Measurements from ENCODE around the gene PKD1.

The PKD1 gene

DNA sequence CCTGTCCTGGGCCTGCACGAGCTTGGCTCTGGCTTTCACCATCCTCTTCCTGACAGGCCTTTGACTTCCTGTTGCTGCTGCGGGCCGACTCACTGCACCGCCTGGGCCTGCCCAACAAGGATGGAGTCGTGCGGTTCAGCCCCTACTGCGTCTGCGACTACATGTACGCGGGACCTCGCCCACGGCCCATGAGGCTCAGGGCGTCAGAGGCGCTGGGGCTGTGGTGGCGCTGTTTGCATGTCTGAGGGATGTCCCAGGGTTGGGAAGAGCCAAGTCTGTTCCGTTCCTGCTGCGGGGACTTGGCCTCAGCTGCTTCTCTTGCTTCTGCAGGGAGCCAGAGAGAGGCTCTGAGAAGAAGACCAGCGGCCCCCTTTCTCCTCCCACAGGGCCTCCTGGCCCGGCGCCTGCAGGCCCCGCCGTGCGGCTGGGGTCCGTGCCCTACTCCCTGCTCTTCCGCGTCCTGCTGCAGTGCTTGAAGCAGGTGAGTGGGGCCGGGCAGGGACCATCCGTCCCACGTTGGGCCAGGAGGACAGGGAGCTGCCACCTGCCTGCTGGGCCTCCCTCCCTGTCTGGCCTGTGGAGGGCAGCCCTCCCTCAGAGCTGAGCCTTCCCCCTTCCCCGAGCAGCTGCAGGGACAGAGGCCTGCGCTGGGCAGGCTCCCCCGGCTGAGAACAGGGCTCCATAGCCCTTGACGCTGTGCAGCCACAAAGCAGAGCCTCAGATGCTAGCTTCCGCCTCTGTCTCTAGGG is 64.1 kb downstream of the PKD1 start:
- no peak for ATAC-seq

GRCh38 chr16:2070576-2071453 is 64.9 kb downstream of the PKD1 start:
- no peak for ATAC-seq

- no peak for ATAC-seq
Observed at GRCh38 chr16:2066139-2066538, 69.6 kb downstream of the PKD1 start.

DNA sequence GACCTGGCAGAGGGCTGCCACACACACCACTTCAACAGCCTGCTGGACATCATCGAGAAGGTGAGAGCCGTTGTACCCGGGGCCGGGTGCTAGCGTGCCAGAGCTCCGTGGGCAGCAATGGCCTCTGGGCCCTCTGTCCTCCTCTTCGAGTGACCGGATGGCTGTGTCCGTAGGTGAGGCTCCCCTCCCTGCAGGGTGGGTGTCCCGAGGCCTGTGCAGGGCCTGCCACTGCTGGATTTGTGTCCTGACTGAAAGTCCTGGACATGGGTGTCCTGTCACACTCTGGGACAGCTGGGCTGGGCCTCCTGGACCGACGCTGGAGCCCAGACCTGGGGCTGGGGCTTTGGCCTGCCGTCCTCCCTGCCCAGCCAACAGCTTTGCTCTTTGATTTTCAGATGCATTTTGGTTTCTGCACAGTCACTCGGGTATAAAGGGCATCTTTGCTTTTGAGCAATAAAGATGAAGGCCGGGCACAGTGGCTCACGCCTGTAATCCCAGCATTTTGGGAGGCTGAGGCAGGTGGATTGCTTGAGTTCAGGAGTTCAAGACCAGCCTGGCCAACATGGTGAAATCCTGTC is 71.2 kb downstream of the PKD1 start:
- ATAC-seq, result no peak

DNA sequence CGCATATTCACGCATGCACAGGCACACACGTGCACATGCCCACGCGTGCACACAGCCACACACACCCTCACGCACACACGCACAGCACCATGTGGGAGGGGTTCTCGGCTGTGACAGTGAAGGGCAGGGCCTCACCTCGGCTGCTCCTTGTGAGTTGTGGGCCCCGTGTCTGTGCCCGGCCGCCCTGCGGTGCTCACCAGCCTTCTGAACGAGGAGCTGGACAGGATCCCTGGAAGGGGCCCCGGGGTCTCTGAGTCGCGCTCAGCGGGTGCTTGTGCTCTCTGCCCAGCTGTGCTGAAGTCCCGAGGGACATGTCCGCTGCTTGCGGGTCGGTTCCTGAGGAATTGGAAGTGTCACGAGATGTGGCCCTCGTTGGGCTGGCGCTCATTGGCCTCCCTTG is 71.8 kb downstream of the PKD1 start:
- ATAC-seq, result no peak

- no peak for ATAC-seq
Observed at GRCh38 chr16:2062801-2063200, 72.9 kb downstream of the PKD1 start.

DNA sequence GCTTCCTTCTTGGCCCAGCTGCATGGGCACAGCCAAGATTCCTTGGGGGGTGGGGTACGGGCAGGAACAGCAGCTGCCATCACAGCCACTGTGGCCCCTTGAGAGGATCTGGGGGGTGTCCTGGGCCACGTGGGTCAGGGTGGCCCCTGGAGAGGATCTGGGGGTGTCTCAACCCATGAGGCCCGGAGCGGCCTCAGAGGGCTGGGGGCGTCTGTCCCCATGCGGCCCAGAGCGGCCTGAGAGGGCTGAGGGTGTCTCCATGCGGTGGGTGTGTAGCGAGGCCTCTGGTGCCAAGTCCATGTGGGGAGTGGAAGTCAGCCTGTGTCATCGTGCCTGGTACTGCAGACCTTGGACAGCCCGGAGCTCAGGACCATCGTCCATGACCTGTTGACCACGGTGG is 74.2 kb downstream of the PKD1 start:
- ATAC-seq, result no peak

DNA sequence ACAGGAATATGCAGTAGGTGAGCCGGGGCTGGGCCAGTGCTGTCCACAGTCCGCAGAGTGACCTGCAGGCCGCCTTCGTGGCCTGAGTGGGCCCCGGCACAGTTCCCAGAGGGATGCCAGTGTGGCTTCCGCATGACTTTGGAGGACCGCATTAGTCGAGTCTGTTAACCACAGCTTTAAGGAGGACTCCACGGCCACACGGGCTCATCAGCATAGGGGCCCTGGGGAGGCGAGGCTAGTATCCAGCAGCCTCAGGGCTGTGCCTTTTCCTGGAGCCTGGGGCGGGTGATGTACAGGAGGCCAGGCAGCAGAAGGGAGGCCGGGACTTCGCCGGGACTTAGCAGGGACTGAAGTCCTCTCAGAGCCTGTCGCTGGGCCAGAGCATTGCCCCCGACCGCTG is 74.7 kb downstream of the PKD1 start:
- ATAC-seq, result no peak

DNA sequence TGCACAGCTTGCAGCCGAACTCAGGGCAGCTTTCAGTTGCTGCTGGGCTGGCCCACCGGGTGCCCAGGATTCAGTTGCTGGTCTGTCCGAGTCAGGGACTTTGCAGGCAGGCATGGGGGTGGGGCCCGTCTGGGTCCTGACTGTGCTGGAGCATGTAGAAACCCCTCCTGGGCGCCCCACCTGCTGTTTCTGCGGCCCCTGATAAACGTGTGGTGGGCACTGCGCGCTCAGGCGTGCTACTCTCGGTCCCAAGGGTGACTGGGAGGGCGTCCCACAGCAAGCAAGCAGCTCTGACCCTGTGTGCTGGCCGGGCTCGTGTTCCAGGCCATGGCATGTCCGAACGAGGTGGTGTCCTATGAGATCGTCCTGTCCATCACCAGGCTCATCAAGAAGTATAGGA is 75.4 kb downstream of the PKD1 start:
- no peak for ATAC-seq

DNA sequence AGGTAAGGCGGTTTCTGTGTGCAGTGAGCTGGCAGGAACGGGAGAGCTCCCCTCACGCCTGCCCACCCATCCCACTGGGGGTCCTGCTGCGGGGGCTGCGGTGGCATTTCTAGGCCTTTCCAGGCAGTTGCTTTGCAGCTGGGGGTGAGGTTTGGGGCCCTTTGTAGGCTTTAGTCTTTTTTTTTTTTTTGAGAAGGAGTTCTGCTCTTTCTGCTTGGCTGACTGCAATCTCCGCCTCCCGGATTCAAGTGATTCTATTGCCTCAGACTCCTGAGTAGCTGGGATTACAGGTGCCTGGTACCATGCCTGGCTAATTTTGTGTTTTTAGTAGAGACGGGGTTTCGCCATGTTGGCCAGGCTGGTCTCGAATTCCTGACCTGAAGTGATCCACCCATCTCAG is 76.8 kb downstream of the PKD1 start:
- no peak for ATAC-seq

DNA sequence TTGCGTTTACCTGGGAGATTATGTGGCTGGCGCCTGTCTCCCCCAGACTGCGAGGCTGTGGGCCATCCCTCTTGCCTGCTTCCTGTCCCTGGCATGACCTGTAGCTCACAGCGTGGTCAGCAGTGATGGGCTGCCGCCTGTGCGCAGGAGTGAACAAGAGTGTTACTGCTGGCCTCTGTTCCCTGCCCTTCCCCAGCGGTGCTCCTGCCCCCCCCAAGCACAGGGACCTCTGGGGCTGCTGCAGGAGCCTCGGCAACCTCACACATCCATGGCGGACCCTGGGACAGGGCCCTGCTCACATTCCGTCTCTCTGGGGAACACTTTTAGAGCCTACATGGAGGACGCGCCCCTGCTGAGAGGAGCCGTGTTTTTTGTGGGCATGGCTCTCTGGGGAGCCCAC is 77.3 kb downstream of the PKD1 start:
- ATAC-seq, result no peak

GRCh38 chr16:2057438-2057837 is 78.3 kb downstream of the PKD1 start:
- ATAC-seq, result no peak

DNA sequence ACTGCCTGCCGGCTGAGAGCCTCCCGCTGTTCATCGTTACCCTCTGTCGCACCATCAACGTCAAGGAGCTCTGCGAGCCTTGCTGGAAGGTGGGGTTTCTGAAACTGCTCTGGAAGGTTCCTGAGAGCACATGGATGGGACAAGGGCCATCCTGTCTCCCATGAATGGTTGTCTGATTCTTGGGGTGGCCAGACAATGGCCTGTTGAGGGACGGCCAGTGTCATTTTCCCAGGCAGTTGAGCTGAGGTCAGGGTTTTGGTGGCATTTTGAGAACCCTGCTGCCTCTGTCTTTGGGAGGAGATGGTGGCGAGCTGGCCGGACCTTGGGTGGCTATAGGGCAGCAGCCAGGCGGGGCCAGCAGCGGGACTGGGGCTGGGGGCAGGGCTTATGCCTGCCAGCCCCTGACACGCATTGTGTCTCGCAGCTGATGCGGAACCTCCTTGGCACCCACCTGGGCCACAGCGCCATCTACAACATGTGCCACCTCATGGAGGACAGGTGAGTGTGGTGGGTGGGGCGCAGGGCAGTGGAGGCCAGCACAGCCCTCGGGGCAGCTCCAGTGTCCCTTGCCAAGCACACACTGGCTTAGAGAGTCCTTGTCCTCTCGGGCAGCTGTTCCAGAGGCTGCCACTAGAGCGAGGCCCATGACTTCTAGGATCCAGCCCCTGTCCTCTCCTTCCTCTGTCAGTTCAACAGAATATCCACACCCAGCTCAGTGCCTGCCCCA is 78.9 kb downstream of the PKD1 start:
- peak in 1 of 2 donors; percentile 33 for ATAC-seq

DNA sequence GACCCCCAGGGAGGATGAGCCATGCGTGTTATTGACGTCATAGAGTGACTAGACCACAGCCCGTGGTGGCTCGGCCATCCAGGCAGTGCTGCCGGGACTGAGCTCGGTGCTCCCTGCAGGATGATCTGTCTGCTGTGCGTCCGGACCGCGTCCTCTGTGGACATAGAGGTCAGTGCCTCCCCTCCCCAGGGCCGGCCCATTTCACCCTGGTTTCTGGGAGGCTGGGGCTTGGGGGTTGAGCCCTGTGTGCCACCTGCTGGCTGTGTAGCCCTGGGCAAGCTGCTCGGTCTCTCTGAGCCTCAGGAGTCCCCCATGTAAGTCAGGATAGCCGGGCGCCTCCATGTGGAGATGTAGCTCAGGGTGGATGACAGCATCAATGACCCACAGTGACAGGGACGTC is 79.6 kb downstream of the PKD1 start:
- no peak for ATAC-seq

- ATAC-seq, result no peak
Observed at GRCh38 chr16:2054543-2055245, 81.0 kb downstream of the PKD1 start.

DNA sequence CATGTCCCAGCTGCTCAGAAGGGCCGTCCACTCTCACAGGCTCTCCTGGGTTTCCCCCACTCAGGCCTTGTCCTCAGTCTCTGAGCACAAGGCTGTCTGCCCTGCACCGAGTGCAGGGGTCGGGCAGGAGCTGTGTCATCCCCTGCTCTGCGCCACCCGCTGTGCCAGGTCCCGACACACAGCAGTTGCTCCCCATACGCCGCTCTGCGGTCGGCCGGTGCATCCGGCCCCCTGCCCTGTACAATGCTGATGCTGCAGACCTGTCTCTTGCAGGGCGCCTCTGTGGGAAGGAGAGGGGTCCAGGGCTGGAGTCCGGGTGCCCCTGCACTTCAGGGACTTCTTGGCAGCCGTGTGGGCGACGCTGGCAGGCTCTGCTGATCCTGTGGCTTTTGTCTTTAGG is 81.8 kb downstream of the PKD1 start:
- no peak for ATAC-seq

GRCh38 chr16:2053211-2053610 is 82.5 kb downstream of the PKD1 start:
- no peak for ATAC-seq

DNA sequence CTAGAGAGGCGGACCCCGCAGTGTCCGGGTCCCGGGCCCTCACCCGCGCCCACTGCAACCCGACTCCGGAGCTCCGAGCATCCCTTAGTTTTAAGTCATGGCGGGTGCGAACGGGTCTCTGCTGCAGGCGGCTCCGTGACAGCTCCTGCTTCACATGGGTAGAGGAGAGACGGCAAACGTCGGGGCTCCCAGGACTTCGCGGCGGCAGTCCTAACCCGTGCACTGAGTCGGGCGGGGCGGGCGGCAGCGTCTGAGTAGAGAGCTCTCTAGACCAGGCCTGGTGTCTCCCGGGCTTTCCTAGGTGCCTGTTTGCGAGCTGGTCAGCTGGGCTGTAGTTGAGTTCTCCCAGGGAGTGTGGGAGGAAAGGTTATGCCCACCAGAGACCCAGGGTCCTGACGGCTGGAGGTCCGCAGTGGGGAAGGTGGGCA is 87.6 kb downstream of the PKD1 start:
- ATAC-seq, result no peak

- peak; percentile 98 to 99 for ATAC-seq
Observed at GRCh38 chr16:2047330-2048115, 88.2 kb downstream of the PKD1 start, which contains the start of the genes NTHL1 and TSC2. Gene NTHL1, minus strand, starts transcription at chr16:2047834. Its CDS starts 11 bp downstream, at chr16:2047823. Gene TSC2, plus strand, starts transcription at chr16:2047985. Its CDS starts 631 bp downstream, at chr16:2048616.

- ATAC-seq, result no peak
Observed at GRCh38 chr16:2046893-2047329, 88.8 kb downstream of the PKD1 start.
